Mammary epithelial cell (primary cell): Measurements from ENCODE around the gene SMNDC1.

Source experiments
- CTCF ChIP-seq, 2 donors: IDR thresholded peaks in 1 of 2; conservative IDR thresholded peaks in 1 of 2; 2 replicates each; pipeline ENCODE4 v1.5.1; 2011 to 2012; ENCODE audit warnings: inconsistent platforms in 2 of 2, low read length in 2 of 2, mild to moderate bottlenecking in 2 of 2, control low read depth in 1 of 2, low read depth in 1 of 2; ENCODE audit not compliant: insufficient read depth in 1 of 2; ENCODE audit errors: extremely low read depth in 1 of 2
- EZH2 ChIP-seq: IDR thresholded peaks from 2 replicates; pipeline ENCODE4 v1.6.1; 2012; ENCODE audit warnings: low read length, inconsistent platforms, borderline replicate concordance

- peak; percentile 66 to 71 for TF ChIP-seq CTCF (conservative IDR thresholded peaks at IDR 0.05 in 1 of 2, IDR thresholded peaks at IDR 0.05 in 1 of 2; ENCODE audit: extremely low read depth in 1 of 2, insufficient read depth in 1 of 2, low read depth in 1 of 2, low read length in 2 of 2)
- no peak for TF ChIP-seq EZH2
Observed at GRCh38 chr10:110311357-110311949, 6.7 kb upstream of the SMNDC1 start.
